ENCODE data around the gene PNMA5. TPM values are rescaled to one million over a fixed set of nuclear protein-coding genes. Genes with fewer than 3 reads are reported as not detected.

PNMA5 gene
- total and polyA plus RNA-seq, 7 donors = not detected

DNA sequence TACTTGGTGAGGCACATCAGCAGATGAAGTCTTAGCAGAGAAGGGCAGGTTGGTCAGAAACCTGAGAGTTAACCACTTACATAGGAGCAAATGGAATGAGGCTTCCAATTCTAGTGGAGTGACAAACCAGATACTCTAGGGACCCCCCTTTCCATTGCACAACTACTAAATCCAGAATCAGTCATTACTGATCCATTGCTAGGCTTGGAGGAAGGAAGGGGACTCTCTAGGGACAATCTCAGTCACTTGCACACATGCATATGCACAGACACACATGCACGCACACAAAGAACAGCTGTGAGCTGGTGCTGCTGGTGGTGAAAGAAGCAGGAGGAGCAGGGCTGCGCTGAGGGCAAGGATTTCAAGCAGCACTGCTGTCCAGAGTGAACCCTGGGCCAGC lies 25.7 kb downstream of the PNMA5 start:
- Histone ChIP-seq H3K4me1 (no peaks in the 10 kb centered on the region), H3K27ac (no peak overlapping the region), H3K9me3 (no peaks in the 10 kb centered on the region), H3K36me3 (ENCODE audit: insufficient read depth in 1 of 2, low read depth in 1 of 2) (peaks cover 0 to 14% of the 10 kb centered on the region in 2 donors), H3K4me3 (no peak overlapping the region), H3K27me3 (ENCODE audit: insufficient read depth in 3 of 3, low read length in 2 of 3) (peaks cover 0 to 3% (median 0%) of the 10 kb centered on the region in 3 donors)
- DNase-seq (no peak), ATAC-seq (no peak)
- WGBS, 3 donors = 45 to 86% (median 76%) methylated on average over 2 of the region's 2 CpGs
- TF ChIP-seq, protein P1, sequence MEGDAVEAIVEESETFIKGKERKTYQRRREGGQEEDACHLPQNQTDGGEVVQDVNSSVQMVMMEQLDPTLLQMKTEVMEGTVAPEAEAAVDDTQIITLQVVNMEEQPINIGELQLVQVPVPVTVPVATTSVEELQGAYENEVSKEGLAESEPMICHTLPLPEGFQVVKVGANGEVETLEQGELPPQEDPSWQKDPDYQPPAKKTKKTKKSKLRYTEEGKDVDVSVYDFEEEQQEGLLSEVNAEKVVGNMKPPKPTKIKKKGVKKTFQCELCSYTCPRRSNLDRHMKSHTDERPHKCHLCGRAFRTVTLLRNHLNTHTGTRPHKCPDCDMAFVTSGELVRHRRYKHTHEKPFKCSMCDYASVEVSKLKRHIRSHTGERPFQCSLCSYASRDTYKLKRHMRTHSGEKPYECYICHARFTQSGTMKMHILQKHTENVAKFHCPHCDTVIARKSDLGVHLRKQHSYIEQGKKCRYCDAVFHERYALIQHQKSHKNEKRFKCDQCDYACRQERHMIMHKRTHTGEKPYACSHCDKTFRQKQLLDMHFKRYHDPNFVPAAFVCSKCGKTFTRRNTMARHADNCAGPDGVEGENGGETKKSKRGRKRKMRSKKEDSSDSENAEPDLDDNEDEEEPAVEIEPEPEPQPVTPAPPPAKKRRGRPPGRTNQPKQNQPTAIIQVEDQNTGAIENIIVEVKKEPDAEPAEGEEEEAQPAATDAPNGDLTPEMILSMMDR (IDR thresholded peaks at IDR 0.05) = no peak
- intact Hi-C loops (cut with DNase I) = no loop called here

- no peak overlapping the region for H3K4me3 ChIP-seq
- H3K4me1 ChIP-seq = no peaks in the 10 kb centered on the region
- intact Hi-C loops (cut with DNase I) = loop anchor here in 1 of 2 donors (5.0 kb wide), 1 partner anchor 72 kb away; no protein-coding TSS in a partner anchor
- no peaks in the 10 kb centered on the region for H3K9me3 ChIP-seq
- WGBS, 3 donors = 82 to 100% (median 100%) methylated on average over 1 of the region's 1 CpG
- H3K27ac ChIP-seq = no peak overlapping the region
- ATAC-seq = no peak
- DNase-seq = no peak
- TF ChIP-seq, protein P1 (IDR thresholded peaks at IDR 0.05) = no peak
- no peaks in the 10 kb centered on the region for H3K27me3 ChIP-seq (ENCODE audit: insufficient read depth in 3 of 3, low read length in 2 of 3)
- H3K36me3 ChIP-seq (ENCODE audit: insufficient read depth in 1 of 2, low read depth in 1 of 2) = no peaks in the 10 kb centered on the region
Measured at GRCh38 chrX:152960115-152960514, 33.8 kb downstream of the PNMA5 start.

GRCh38 chrX:152959626-152960025 lies 34.3 kb downstream of the PNMA5 start:
- Histone ChIP-seq H3K4me3 (no peak overlapping the region), H3K36me3 (ENCODE audit: insufficient read depth in 1 of 2, low read depth in 1 of 2) (no peaks in the 10 kb centered on the region), H3K27me3 (ENCODE audit: insufficient read depth in 3 of 3, low read length in 2 of 3) (no peaks in the 10 kb centered on the region), H3K27ac (no peak overlapping the region), H3K9me3 (no peaks in the 10 kb centered on the region), H3K4me1 (no peaks in the 10 kb centered on the region)
- intact Hi-C loops (cut with DNase I) = loop anchor here in 1 of 2 donors (2.0 to 10.0 kb wide), 4 partner anchors 73 to 1575 kb away; no protein-coding TSS in a partner anchor
- 74 to 89% (median 85%) methylated on average over 6 of the region's 6 CpGs for whole genome bisulfite sequencing, 3 donors
- no peak for ATAC-seq
- TF ChIP-seq, protein P1 (IDR thresholded peaks at IDR 0.05) = no peak
- no peak for DNase-seq

DNA sequence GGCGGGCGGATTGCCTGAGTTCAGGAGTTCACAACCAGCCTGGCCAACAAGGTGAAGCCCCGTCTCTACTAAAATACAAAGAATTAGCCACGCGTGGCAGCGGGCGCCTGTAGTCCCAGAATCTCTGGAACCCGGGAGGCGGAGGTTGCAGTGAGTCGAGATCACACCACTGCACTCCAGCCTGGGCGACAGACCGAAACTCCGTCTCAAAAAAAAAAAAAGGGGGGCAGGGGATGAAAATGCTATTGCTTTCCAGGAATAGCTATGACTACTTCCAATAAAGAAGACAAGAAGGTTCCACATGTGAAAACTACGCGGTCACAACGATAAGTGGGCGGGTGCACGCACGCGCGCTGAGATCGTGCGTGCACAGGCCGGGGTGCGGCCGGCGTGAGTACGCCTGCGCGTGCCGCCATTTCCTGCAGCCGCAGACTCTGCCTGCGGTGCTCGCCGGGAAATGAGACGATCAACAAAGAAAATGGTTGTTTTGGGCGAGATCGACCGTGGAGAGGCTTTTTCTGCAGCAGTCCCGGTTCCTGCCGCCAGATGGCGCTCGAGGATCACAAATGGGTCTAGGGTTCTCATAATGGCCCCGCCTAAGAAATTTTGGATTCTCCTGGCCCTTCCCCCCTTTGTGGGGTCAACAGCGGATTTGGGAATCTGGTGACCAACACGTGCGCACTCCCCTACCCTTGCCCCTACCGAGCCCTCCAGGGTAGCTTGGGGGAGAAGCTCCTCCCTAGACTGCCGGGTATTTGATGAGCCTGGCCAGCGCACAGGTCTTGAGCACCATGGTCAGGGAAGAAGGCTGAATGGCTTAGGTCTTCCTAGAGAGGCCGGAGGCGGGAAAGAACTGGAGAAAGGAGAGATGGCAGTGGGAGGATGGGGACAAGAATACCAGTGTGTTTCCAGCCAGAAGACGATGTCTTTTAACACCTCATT lies 35.1 kb downstream of the PNMA5 start:
- Histone ChIP-seq H3K9me3 (no peaks in the 10 kb centered on the region), H3K27me3 (ENCODE audit: insufficient read depth in 3 of 3, low read length in 2 of 3) (peaks cover 0 to under 1% (median 0%) of the 10 kb centered on the region in 3 donors), H3K4me3 (peak overlapping the region; percentile 61), H3K27ac (peak overlapping the region; percentile 71), H3K36me3 (ENCODE audit: insufficient read depth in 1 of 2, low read depth in 1 of 2) (no peaks in the 10 kb centered on the region), H3K4me1 (no peaks in the 10 kb centered on the region)
- DNase-seq (peak; percentile 86 to 94), ATAC-seq (peak; percentile 95 to 99 (median 98))
- 21 to 27% (median 27%) methylated on average over 46 to 53 of the region's 53 CpGs for WGBS, 3 donors
- intact Hi-C loops (cut with DNase I) = loop anchor here in 1 of 2 donors (2.0 to 10.0 kb wide), 3 partner anchors 546 to 1576 kb away; no protein-coding TSS in a partner anchor
- TF ChIP-seq, protein P1 (IDR thresholded peaks at IDR 0.05) = peak; percentile 92

Data from psoas muscle (tissue), 8 donors.